Osteocyte (in vitro differentiated cells): ENCODE results near the gene C2CD5. TPM values are rescaled to one million over a fixed set of nuclear protein-coding genes. Genes with fewer than 3 reads are reported as not detected.

Experiments
- DNase-seq: peaks from one replicate; pipeline ENCODE4 v3.0.0; 2021; ENCODE audit warnings: mixed read lengths; ENCODE audit not compliant: unreplicated experiment; ENCODE audit errors: extremely low spot score
- H3K27ac Mint-ChIP-seq: one replicate; pipeline ENCODE4 v1.8.0; 2021; ENCODE audit warnings: mild to moderate bottlenecking, mixed read lengths; ENCODE audit not compliant: unreplicated experiment
- H3K27me3 Mint-ChIP-seq: one replicate; pipeline ENCODE4 v1.8.0; 2021; ENCODE audit warnings: mixed read lengths; ENCODE audit not compliant: unreplicated experiment
- H3K36me3 Mint-ChIP-seq: one replicate; pipeline ENCODE4 v1.8.0; 2021; ENCODE audit warnings: mixed read lengths; ENCODE audit not compliant: unreplicated experiment
- H3K4me1 Mint-ChIP-seq: one replicate; pipeline ENCODE4 v1.8.0; 2021; ENCODE audit warnings: mixed read lengths; ENCODE audit not compliant: unreplicated experiment
- H3K4me3 Mint-ChIP-seq: one replicate; pipeline ENCODE4 v1.8.0; 2021; ENCODE audit warnings: mild to moderate bottlenecking, moderate library complexity, mixed read lengths; ENCODE audit not compliant: unreplicated experiment
- H3K9me3 Mint-ChIP-seq: one replicate; pipeline ENCODE4 v1.8.0; 2021; ENCODE audit warnings: mixed read lengths; ENCODE audit not compliant: unreplicated experiment
- total RNA-seq: library from RNA; stranded (reverse); gene quantifications from 2 replicates; pipeline ENCODE4 v1.2.1, GENCODE V29; 2021
- TF ChIP-seq, protein P1 (sequence below): fragments of 200-600 bp; sonication (generic); IDR thresholded peaks from 2 replicates; pipeline ENCODE4 v1.5.0; 2021; ENCODE audit warnings: antibody characterized with exemption, mild to moderate bottlenecking, moderate library complexity

Gene C2CD5
- total RNA-seq, 1 donor from 2014 or later: 38.6 TPM

GRCh38 chr12:22518060-22518719, 26.2 kb downstream of the C2CD5 start:
- no peak overlapping the region for H3K4me3 Mint-ChIP-seq
- peaks cover 22% of the 10 kb centered on the region for H3K4me1 Mint-ChIP-seq
- H3K27me3 Mint-ChIP-seq: no peaks in the 10 kb centered on the region
- no peak overlapping the region for H3K27ac Mint-ChIP-seq
- TF ChIP-seq, protein P1, sequence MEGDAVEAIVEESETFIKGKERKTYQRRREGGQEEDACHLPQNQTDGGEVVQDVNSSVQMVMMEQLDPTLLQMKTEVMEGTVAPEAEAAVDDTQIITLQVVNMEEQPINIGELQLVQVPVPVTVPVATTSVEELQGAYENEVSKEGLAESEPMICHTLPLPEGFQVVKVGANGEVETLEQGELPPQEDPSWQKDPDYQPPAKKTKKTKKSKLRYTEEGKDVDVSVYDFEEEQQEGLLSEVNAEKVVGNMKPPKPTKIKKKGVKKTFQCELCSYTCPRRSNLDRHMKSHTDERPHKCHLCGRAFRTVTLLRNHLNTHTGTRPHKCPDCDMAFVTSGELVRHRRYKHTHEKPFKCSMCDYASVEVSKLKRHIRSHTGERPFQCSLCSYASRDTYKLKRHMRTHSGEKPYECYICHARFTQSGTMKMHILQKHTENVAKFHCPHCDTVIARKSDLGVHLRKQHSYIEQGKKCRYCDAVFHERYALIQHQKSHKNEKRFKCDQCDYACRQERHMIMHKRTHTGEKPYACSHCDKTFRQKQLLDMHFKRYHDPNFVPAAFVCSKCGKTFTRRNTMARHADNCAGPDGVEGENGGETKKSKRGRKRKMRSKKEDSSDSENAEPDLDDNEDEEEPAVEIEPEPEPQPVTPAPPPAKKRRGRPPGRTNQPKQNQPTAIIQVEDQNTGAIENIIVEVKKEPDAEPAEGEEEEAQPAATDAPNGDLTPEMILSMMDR: no peak
- no peaks in the 10 kb centered on the region for H3K9me3 Mint-ChIP-seq
- H3K36me3 Mint-ChIP-seq: peaks cover 25% of the 10 kb centered on the region
- no peak for DNase-seq

- H3K27me3 Mint-ChIP-seq: no peaks in the 10 kb centered on the region
Measured at GRCh38 chr12:22514875-22515274, 29.5 kb downstream of the C2CD5 start.

GRCh38 chr12:22505826-22506225, 38.5 kb downstream of the C2CD5 start:
- no peaks in the 10 kb centered on the region for H3K4me1 Mint-ChIP-seq
- no peaks in the 10 kb centered on the region for H3K9me3 Mint-ChIP-seq
- no peak overlapping the region for H3K4me3 Mint-ChIP-seq
- H3K27ac Mint-ChIP-seq: no peak overlapping the region
- TF ChIP-seq, protein P1: no peak
- DNase-seq: no peak
- peaks cover 26% of the 10 kb centered on the region for H3K36me3 Mint-ChIP-seq
- H3K27me3 Mint-ChIP-seq: no peaks in the 10 kb centered on the region

More at GRCh38 chr12:22514875-22515274, 29.5 kb downstream of the C2CD5 start:
- TF ChIP-seq, protein P1: no peak
- peaks cover 16% of the 10 kb centered on the region for H3K4me1 Mint-ChIP-seq
- no peak overlapping the region for H3K4me3 Mint-ChIP-seq
- no peak for DNase-seq
- H3K36me3 Mint-ChIP-seq: peaks cover 26% of the 10 kb centered on the region
- H3K27ac Mint-ChIP-seq: no peak overlapping the region
- H3K9me3 Mint-ChIP-seq: no peaks in the 10 kb centered on the region

DNA sequence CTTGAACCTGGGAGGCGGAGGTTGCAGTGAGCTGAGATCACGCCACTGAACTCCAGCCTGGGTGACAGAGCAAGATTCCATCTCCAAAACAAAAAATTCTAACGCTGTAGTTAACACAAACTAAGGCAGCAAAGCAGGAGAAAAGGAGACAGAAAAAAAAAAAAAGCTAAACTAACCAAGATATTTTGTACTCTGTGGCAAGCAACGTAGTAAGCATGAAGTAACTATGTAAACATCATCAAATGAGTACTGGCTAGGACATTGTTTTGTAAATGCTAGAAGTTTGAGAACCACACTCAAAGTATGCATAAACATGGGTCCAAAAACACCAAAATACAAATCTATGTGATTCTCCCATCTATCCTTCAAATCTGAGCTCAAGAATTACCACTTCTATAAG, 44.2 kb downstream of the C2CD5 start:
- Mint-ChIP-seq H3K4me3 (no peak overlapping the region), H3K27me3 (no peaks in the 10 kb centered on the region), H3K4me1 (no peaks in the 10 kb centered on the region), H3K36me3 (peaks cover 18% of the 10 kb centered on the region), H3K9me3 (no peaks in the 10 kb centered on the region), H3K27ac (no peak overlapping the region)
- TF ChIP-seq, protein P1: no peak
- DNase-seq: no peak

DNA sequence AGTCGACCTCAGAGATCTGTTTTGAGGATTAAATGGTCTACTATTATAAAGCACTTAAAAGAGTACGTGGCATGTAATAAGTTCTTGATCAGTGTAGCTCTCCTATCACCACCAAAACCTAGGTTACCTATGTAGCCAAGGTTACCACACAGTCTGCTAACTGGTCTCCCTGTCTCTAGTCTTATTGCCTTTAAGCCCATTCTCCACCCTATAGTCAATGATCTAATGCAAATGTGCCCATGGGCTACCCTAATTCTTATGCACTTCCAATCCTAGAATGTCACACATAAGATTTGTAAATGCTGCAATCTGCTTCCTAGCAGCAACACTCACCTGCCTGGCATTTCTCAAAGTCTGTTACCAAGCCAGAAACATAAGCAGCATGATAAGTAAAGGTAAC, 44.9 kb downstream of the C2CD5 start:
- TF ChIP-seq, protein P1: no peak
- Mint-ChIP-seq H3K9me3 (no peaks in the 10 kb centered on the region), H3K27me3 (no peaks in the 10 kb centered on the region)

More for the DNA sequence above, 44.9 kb downstream of the C2CD5 start:
- Mint-ChIP-seq H3K4me1 (peaks cover 2% of the 10 kb centered on the region), H3K27ac (no peak overlapping the region), H3K36me3 (peaks cover 14% of the 10 kb centered on the region), H3K4me3 (no peak overlapping the region)
- no peak for DNase-seq
